AG20443 (cell line): ENCODE measurements around the gene RBM38.

Experiments
- DNase-seq: peaks from one replicate; pipeline ENCODE4 v3.0.0; 2012; ENCODE audit warnings: low spot score, mixed read lengths

Gene RBM38

DNA sequence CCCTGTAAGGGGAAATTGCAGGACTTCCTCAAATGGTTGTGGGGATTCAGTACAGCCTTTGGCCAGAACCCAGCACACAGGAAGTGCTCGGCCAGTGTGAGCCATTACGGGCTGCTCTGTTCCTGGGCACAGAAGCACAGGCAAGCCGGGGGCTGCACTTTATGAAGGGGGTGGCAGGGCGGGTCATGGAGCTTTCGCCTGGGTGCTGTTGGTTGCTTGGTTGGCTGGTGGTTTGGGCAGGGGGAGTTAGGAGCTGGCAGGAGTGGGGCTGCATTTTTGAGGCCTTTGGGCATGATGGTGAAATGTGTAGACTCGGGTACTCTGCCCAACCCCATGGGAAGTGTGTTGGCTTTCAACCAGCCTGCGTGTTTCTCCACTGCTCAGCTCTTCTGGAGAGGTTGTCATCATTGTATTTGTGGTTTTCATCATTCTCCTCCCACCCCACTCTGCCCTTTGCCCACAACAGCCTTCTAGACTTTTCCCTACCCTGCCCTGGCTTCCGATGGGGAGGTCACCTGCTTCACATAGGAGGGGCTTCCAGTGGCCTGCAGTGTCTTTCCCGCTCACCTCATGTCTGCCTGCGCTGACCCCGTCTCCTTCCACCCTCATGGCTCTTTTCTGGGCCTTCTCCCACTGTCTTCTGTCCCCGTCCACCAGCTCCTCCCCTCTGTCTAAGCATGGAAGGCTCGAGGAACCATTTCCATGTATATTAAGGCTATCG is 16.1 kb upstream of the RBM38 start:
- DNase-seq = peak; percentile 14

GRCh38 chr20:57375652-57376230 is 15.5 kb upstream of the RBM38 start:
- no peak for DNase-seq

DNA sequence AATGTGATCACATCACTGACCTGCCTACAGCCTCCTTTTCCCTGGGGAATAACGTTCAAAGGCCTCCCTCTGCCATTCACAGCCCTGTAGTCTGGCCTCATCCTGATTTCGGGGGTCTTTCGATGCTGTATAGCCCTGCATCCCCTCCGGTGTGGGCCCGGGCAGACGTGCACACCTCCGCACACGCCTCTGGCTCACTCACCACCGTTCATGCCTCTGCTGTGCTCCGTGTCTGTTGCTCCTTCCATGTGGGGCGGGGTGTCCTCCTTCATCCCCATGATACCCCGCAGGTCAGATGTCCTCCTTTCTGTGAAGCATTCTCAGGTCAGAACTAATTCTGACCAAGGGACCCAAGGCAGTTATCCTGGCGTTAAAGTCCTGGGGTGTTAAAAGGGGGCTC is 13.8 kb upstream of the RBM38 start:
- DNase-seq = no peak

DNA sequence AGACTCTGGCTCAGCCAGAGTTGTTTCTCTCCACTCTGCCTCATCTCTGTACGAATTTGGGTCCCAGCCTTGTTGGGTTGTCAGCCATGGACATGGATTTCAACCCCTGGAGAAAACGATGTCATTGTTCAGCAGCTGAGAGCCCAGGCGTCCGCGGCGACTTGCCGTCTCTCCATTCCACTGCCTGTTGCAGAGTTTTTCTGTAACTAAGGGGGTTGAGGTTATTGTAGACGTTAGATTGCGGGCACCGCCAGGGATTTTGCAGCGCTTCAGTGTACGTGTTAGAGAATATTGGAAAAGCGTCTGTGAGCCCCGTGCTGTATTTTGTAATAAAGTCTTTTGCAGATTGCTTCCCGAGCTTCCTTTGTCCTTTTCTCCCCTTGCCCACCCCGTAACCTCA is 13.1 kb upstream of the RBM38 start:
- no peak for DNase-seq

DNA sequence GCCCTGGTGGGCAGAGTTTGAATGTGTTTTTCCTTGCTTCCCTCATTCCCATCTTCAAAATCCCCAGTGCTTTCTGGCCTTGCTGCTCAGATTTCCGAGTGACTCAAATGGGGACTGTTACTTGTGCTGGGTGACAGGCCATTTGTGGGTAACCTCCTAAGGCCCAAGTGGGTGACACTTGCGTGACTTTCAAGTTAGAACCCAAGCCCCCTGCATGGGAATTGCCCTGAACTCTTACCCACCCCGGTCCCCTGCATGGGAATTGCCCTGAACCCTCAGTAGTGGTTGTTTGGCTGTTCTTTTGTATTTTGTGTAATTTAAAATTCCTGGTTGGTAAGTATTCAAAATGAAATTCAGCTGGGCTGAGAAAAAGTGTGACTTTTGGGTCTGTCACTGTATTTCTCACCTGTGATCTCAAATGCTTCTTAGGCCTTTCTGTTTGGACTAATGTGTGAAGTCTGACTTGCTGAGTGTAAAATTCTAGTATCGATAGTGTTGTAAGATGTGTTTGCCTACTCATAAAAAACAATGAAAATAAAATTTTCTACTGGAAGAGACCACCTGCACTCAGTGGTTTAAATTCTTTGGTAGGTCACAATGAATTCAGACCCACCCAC is 12.4 kb upstream of the RBM38 start:
- no peak for DNase-seq

GRCh38 chr20:57379263-57379647 is 11.9 kb upstream of the RBM38 start:
- DNase-seq = no peak

DNA sequence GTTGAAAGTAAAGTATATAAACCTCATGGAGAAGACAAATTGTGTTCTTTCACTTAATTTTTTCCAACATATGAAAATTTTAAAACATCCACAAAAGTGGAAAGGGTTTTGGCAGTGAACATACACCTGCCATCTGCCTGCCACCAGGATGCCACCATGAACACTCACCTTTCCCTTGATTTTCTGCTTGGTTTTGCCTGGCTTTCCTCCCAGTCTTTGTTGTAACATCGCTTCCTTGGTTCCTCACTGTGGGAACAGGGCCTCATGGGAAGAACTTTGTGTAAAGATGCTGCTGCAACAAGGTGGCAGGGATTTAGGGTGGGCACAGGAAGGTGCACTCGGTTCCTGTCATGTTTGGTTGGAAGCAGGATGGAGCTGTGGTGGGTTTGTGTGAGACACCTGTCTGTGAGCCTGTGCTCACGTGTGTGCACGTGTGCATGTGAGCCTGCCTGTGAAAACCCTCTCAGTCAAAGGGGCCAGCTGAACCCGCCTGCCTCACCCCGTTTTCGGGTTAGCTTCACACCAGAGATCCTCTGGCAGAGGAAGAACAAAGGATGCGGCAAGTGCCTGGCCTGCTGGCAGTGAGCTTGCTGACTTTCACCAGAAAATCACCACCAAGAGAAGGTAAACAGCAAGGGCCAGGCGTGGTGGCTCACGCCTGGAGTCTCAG is 11.0 kb upstream of the RBM38 start:
- no peak for DNase-seq

DNA sequence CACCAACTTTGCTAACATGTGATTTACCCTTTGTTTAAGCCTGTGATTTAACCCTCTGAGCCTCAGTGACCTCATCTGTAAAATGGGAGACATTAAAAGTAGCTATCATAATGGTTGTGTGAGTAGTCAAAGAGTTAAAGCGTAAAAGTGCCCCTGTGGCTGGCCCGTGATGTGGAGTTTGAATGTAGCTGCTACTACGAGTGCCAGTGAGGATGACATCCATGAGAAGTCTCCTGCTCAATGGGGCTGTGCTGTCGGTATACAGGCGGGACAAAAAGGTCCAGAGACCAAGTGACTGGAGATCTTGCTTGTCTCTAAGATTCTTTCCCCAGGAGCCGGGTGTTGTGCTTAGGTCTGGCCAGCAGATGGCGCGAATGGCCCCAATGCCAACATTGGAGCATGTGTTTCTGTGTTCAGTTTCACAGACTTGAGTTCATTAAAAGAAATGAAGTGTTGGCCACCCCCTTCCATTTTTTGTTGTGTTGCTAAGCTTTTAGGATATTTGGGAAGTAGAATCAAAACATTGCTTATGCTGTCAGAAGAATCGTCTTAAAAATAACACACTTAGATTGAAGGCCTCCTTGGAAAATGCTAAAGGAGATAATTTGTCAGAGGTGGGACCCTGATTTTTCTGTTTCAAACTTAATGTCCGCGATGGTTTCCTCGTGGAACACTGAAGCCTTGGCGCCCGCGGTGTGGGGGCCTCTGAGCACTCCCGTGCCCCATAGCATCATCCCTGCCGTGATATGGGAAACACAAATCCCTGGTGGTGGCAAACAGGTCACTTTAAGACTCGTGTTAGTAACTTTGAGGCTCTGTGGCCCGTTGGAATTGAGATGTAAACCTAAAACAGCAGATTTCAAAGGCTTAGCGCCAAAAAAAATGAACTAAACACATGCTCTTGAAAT is 9.3 kb upstream of the RBM38 start:
- DNase-seq = peak; percentile 88

DNA sequence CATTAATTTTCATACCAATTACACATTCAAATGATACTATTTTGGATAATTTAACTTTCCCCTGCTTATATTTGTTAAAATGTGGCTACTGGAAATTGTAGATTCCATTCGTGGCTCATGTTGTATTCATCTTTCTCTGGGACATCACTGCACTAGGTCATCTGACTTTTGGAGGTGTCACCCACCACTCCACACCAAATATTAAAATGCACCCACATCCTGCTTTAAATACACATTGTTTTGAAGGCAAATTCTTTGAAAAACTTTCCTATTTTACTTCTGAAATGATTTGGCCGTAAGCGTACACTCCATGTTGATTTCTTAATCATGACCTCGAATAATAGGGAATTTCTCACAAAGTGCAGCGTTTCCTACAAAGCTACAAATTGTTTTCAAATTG is 8.7 kb upstream of the RBM38 start:
- no peak for DNase-seq

GRCh38 chr20:57383447-57384347 is 7.5 kb upstream of the RBM38 start:
- no peak for DNase-seq

DNA sequence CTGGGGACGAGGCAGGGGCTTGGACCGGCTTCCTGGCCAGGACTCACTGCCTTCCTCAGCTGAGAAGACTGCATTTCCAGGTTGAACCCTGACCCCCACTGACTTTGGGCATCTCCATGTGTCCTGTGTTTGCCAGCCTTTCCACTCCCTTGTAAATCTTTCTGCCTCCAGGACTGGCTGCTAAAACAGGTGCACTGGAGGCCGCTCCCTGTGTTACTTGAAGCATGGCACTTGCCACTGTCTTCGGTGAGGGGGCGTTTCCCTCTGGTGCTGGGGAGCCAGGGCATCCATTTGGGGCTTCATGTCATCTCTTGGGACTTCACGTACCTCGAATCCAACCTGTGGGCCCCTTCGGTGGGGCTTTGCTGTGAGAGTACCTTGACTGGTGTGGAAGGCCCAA is 6.7 kb upstream of the RBM38 start:
- no peak for DNase-seq

DNA sequence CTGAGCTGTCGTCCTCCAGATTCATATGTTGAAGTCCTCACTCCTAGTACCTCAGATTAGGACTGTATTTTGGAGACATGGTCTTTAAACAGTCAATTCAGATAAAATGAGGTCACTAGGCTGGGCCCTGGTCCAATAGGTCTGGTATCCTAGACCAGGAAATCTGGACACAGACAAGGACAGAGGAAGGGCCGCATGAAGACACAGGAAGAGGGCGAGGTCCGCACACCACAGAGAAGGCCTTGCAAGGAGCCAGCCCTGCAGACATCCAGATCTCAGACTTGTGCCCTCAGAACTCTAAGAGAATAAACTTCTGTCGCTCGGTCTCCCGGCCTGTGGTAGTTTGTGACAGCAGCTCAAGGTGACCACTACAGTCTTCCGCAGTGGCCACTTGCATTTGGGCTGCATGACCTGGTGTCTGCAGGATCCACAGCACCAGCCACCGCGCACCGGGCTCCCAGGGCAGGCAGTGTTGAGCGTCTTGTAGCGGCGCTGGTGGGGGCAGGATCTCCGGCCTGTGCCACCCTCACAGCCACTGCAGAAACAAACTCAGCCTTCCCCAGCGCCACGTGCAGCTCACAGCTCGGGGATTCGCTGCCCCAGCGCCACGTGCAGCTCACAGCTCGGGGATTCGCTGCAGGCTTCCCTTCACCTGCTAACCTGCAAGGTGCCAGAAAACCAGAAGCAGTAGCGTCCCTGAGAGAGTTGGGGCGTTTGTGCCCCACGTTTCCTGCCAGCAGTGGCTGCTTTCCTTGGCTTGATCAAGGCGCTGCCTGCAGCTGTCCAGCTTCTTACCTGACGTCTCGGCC is 6.0 kb upstream of the RBM38 start:
- peak; percentile 9 for DNase-seq

DNA sequence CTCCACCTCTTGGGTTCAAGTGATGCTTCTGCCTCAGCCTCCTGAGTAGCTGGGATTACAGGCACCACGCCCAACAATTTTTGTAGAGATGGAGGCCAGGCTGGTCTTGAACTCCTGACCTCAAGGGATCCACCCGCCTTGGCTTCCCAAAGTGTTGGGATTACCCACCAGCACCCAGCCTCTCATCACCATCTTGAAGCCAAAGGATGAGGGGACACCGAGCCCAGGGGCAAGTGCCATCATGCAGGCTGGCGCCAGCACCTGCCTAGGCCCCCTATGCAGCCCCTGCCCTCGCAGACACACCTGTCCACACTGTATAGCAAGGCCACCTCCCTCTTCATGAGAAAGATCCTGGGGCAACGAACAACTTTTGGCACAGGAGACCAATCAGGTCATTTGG is 5.3 kb upstream of the RBM38 start:
- DNase-seq = no peak

DNA sequence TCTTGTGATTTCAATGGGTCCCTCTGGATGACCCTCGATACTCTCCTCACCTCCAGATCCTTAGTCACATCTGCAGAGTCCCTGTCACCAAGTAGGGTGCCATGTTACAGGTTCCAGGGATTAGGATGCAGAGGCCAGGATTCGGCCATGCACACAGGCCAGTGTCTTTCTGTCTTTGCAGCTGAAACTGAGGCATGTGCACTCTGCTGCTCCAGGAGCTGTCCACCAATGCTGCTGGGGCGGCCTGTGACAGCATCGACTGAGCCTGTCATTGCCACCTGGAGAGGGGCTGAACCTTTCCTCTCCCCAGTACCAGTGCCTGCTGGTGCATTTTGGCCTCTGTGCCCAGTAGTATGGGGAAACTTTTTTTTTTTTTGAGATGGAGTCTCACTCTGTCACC is 4.4 kb upstream of the RBM38 start:
- DNase-seq = no peak

- DNase-seq = no peak
Observed at GRCh38 chr20:57387463-57387862, 3.7 kb upstream of the RBM38 start.

DNA sequence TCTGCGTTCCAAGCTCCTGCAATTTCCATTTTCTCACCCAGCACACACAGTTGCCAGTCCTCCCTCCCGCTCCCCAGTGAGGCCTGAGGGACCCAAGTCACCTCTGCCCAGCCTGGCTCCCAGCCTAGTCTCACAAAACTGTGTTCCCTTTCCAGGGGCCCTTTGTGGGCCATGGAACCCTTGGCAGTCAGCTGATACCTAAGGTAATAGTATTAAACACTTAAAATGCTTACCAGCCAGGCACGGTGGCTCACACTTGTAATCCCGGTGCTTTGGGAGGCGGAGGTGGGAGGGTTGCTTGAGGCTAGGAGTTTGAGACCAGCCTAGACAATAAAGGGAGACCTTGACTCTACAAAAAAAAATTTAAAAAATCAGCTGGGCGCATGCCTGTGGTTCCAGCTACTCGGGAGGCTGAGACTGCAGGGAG is 3.2 kb upstream of the RBM38 start:
- DNase-seq = no peak

DNA sequence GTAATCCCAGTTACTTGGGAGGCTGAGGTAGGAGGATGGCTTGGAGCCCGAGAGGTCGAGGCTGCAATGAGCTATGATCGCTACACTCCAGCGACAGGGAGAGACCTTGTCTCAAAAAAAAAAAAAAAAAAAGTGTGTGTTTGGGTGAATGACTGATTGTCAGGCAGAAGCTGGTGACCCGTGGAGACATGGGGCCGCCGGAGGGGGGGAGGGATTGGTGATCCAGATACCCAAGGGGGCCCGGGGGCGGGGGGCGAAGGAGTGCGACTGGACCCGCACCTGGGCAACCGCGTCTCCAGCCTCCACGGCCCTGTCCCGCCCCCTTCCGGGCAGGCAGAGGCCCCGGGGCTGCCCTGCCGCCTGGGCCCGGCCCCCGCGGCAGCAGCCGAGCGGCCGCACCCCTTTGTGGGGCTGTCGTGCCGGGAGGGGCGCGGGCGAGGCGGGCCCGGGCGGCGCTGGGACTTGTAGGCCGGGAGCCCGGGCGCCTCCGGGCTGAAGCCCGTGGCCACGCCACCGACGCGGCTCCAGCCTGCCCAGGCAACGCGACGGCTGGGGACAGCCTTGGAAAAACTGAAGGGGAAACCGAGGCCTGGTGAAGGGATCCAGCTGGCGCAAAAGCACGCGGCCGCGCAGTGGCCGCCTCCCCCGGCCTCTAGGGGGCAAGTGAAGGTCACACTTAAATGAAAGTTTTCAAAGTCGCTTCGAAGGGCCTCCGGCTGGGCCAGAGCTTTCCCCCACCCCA is 2.1 kb upstream of the RBM38 start:
- peak; percentile 93 for DNase-seq

DNA sequence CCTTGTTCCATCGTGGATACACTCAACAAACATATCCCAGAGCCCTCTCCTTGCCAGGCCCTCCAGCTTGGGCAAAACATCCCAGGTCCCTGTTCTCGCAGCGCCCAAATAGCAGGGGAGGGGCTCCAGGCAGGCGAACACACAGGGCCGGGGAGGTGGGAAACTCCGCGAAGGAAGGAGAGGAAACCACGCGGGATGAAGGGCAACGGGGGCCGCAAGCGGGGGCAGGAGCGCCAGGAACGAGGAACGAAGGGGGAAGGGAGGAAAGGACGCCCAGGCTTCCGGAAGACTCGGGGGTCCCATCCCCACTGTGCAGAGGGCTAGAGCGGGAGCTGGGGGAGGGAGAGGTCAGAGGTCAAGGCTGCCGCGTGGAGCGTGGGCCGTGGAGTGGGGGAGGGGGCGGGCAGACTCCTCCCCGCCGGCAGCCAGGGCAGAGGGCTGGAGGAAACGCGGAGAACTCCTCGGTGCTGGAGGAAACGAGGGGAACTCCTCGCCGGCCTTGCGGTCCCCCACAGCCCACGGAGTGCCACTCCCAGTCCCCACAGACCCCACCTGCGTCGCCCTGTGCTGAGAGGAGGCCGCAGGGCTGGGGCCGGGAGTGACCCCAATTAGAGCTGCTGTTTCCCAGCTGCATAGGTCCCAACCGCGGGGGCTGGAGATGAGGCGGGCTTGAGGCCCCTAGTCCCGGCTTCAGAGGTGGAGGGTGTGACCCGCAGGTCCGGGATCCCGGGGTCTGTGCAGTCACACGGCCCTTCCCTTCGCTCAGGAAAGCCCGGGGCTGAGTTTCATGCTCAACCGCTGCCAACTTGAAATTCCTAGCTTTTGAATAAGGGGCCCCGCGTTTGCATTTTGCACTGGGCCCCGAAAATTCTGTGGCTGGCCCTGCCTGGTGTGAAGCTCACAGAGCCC is 1.2 kb upstream of the RBM38 start:
- no peak for DNase-seq
